Lower lobe of right lung (tissue), 2 donors: ENCODE data around the gene TTYH1. TPM values are rescaled to one million over a fixed set of nuclear protein-coding genes. Genes with fewer than 3 reads are reported as not detected.
"Not testable (repeated sequence)": the region's sequence is repeated elsewhere in the genome, so short reads cannot be mapped to it uniquely, and the experiment has no call there.

Source experiments
- ATAC-seq, 2 donors: fragments of 200-7000 bp; cut with Tn5 transposase; one replicate each; pipeline ENCODE4 v1.9.1; 2020 to 2022; ENCODE audit warnings: mild to moderate bottlenecking in 2 of 2, moderate library complexity in 2 of 2
- DNase-seq: peaks from one replicate; pipeline ENCODE4 v3.0.0-alpha.2; 2020
- H3K27ac ChIP-seq: fragments of 200-600 bp; one replicate; pipeline ENCODE4 v1.8.0; 2022
- H3K27me3 ChIP-seq: fragments of 200-600 bp; one replicate; pipeline ENCODE4 v1.8.0; 2022; ENCODE audit warnings: low read depth
- H3K36me3 ChIP-seq: fragments of 200-600 bp; one replicate; pipeline ENCODE4 v1.8.0; 2022; ENCODE audit warnings: mild to moderate bottlenecking
- H3K4me1 ChIP-seq: fragments of 200-600 bp; one replicate; pipeline ENCODE4 v1.8.0; 2022
- H3K4me3 ChIP-seq: fragments of 200-600 bp; one replicate; pipeline ENCODE4 v1.8.0; 2022; ENCODE audit warnings: mild to moderate bottlenecking
- H3K9me3 ChIP-seq: fragments of 200-600 bp; one replicate; pipeline ENCODE4 v1.8.0; 2022
- CTCF ChIP-seq: fragments of 200-600 bp; IDR thresholded peaks from one replicate; pipeline ENCODE4 v1.8.0; 2022; ENCODE audit warnings: antibody characterized with exemption, mild to moderate bottlenecking
- intact Hi-C: fragments of 100-400 bp; cut with DNase I; formaldehyde crosslinking; loops from one replicate; pipeline ENCODE4 v1.11.0; 2022
- total RNA-seq: library from RNA; stranded (reverse); fragmentation: NEBNext Ultra II Directional; extraction: Animal tissue kit (Norgen Biotek cat#: 25700); gene quantifications from one replicate; pipeline ENCODE4 v1.2.1, GENCODE V29; 2021
- donor health status: DM: no; HTN: yes; CAD: no; lungs with severe emphysema.

TTYH1 gene
- total RNA-seq, 1 donor from 2014 or later, result not detected

GRCh38 chr19:54464630-54465425 is 49.6 kb downstream of the TTYH1 start:
- DNase-seq, result peak; percentile 97
- peak overlapping the region; percentile 98 for H3K27ac ChIP-seq
- H3K4me3 ChIP-seq, result peak overlapping the region; percentile 75
- peak; percentile 81 to 84 for ATAC-seq
- H3K27me3 ChIP-seq, result peaks cover 10% of the 10 kb centered on the region
- peaks cover 53% of the 10 kb centered on the region for H3K4me1 ChIP-seq
- intact Hi-C loops, result no loop called here
- H3K9me3 ChIP-seq, result no peaks in the 10 kb centered on the region
- peaks cover 25% of the 10 kb centered on the region for H3K36me3 ChIP-seq
- no peak for TF ChIP-seq CTCF

- DNase-seq, result peak; percentile 52
- no peak for ATAC-seq
- H3K36me3 ChIP-seq, result peaks cover 17% of the 10 kb centered on the region
- H3K4me3 ChIP-seq, result no peak overlapping the region
- no peaks in the 10 kb centered on the region for H3K9me3 ChIP-seq
- H3K27me3 ChIP-seq, result peaks cover 17% of the 10 kb centered on the region
- H3K4me1 ChIP-seq, result peaks cover 53% of the 10 kb centered on the region
- H3K27ac ChIP-seq, result no peak overlapping the region
- intact Hi-C loops, result no loop called here
- TF ChIP-seq CTCF, result no peak
Observed at GRCh38 chr19:54465426-54466109, 50.3 kb downstream of the TTYH1 start.

- H3K4me3 ChIP-seq, intact Hi-C loops, H3K27ac ChIP-seq, H3K9me3 ChIP-seq, ATAC-seq: not testable (repeated sequence)
- DNase-seq, result peak; percentile 45
- H3K4me1 ChIP-seq, result peaks cover 52% of the 10 kb centered on the region
- H3K36me3 ChIP-seq, result peaks cover 12% of the 10 kb centered on the region
- peaks cover 22% of the 10 kb centered on the region for H3K27me3 ChIP-seq
Observed at GRCh38 chr19:54466110-54466480, 50.8 kb downstream of the TTYH1 start.

GRCh38 chr19:54469496-54469934 is 54.3 kb downstream of the TTYH1 start:
- intact Hi-C loops, result no loop called here
- H3K36me3 ChIP-seq, result no peaks in the 10 kb centered on the region
- H3K4me1 ChIP-seq, result peaks cover 36% of the 10 kb centered on the region
- DNase-seq (peak; percentile 63), ATAC-seq (no peak)
- no peak for TF ChIP-seq CTCF
- peak overlapping the region; percentile 75 for H3K27ac ChIP-seq
- peaks cover 28% of the 10 kb centered on the region for H3K27me3 ChIP-seq
- H3K9me3 ChIP-seq, result no peaks in the 10 kb centered on the region
- H3K4me3 ChIP-seq, result no peak overlapping the region

- Histone ChIP-seq H3K4me3 (peak overlapping the region; percentile 56), H3K27me3 (peaks cover 28% of the 10 kb centered on the region), H3K36me3 (no peaks in the 10 kb centered on the region), H3K4me1 (peaks cover 32% of the 10 kb centered on the region), H3K9me3 (no peaks in the 10 kb centered on the region), H3K27ac (peak overlapping the region; percentile 82)
- no peak for DNase-seq
- intact Hi-C loops, result no loop called here
- no peak for ATAC-seq
- TF ChIP-seq CTCF, result no peak
Observed at GRCh38 chr19:54470276-54470887, 55.1 kb downstream of the TTYH1 start.
